ENCODE data around the gene UBE4B.

Gene UBE4B

GRCh38 chr1:10108948-10109708 lies 76.4 kb downstream of the UBE4B start:
- Mint-ChIP-seq H3K36me3 (ENCODE audit: insufficient read depth) (peaks cover 42% of the 10 kb centered on the region), H3K4me3 (no peak overlapping the region), H3K27ac (ENCODE audit: low read depth) (no peak overlapping the region), H3K27me3 (no peaks in the 10 kb centered on the region), H3K4me1 (peaks cover 11% of the 10 kb centered on the region), H3K9me3 (no peaks in the 10 kb centered on the region)
- ATAC-seq (replicated peaks; ENCODE audit: extremely low read depth, poor library complexity, severe bottlenecking) = no peak
- no peak for DNase-seq (ENCODE audit: low spot score in 2 of 2)

- DNase-seq (ENCODE audit: low spot score in 2 of 2) = no peak
- peaks cover 11% of the 10 kb centered on the region for H3K4me1 Mint-ChIP-seq
- H3K9me3 Mint-ChIP-seq = no peaks in the 10 kb centered on the region
- H3K36me3 Mint-ChIP-seq (ENCODE audit: insufficient read depth) = peaks cover 36% of the 10 kb centered on the region
- H3K4me3 Mint-ChIP-seq = no peak overlapping the region
- H3K27ac Mint-ChIP-seq (ENCODE audit: low read depth) = no peak overlapping the region
- no peaks in the 10 kb centered on the region for H3K27me3 Mint-ChIP-seq
- ATAC-seq (replicated peaks; ENCODE audit: extremely low read depth, poor library complexity, severe bottlenecking) = no peak
These were observed 80.7 kb downstream of the UBE4B start for GRCh38 chr1:10113501-10113900.

- peaks cover 11% of the 10 kb centered on the region for H3K4me1 Mint-ChIP-seq
- no peaks in the 10 kb centered on the region for H3K27me3 Mint-ChIP-seq
- no peak overlapping the region for H3K4me3 Mint-ChIP-seq
- peaks cover 41% of the 10 kb centered on the region for H3K36me3 Mint-ChIP-seq (ENCODE audit: insufficient read depth)
- H3K9me3 Mint-ChIP-seq = no peaks in the 10 kb centered on the region
- DNase-seq (ENCODE audit: low spot score in 2 of 2) (no peak), ATAC-seq (replicated peaks; ENCODE audit: extremely low read depth, poor library complexity, severe bottlenecking) (no peak)
- H3K27ac Mint-ChIP-seq (ENCODE audit: low read depth) = no peak overlapping the region
These were observed 82.0 kb downstream of the UBE4B start for GRCh38 chr1:10114746-10115145.

GRCh38 chr1:10117132-10117531 lies 84.4 kb downstream of the UBE4B start:
- H3K4me3 Mint-ChIP-seq = no peak overlapping the region
- peaks cover 45% of the 10 kb centered on the region for H3K36me3 Mint-ChIP-seq (ENCODE audit: insufficient read depth)
- ATAC-seq (replicated peaks; ENCODE audit: extremely low read depth, poor library complexity, severe bottlenecking) = no peak
- no peaks in the 10 kb centered on the region for H3K27me3 Mint-ChIP-seq
- peaks cover 11% of the 10 kb centered on the region for H3K4me1 Mint-ChIP-seq
- no peak overlapping the region for H3K27ac Mint-ChIP-seq (ENCODE audit: low read depth)
- no peaks in the 10 kb centered on the region for H3K9me3 Mint-ChIP-seq
- DNase-seq (ENCODE audit: low spot score in 2 of 2) = no peak

- Mint-ChIP-seq H3K4me1 (peaks cover 5% of the 10 kb centered on the region), H3K27ac (ENCODE audit: low read depth) (no peak overlapping the region), H3K36me3 (ENCODE audit: insufficient read depth) (peaks cover 44% of the 10 kb centered on the region), H3K4me3 (no peak overlapping the region), H3K27me3 (no peaks in the 10 kb centered on the region), H3K9me3 (no peaks in the 10 kb centered on the region)
- ATAC-seq (replicated peaks; ENCODE audit: extremely low read depth, poor library complexity, severe bottlenecking) (no peak), DNase-seq (ENCODE audit: low spot score in 2 of 2) (no peak)
These were observed 85.1 kb downstream of the UBE4B start for GRCh38 chr1:10117865-10118264.

- DNase-seq (ENCODE audit: low spot score in 2 of 2) (no peak), ATAC-seq (replicated peaks; ENCODE audit: extremely low read depth, poor library complexity, severe bottlenecking) (no peak)
- Mint-ChIP-seq H3K36me3 (ENCODE audit: insufficient read depth) (peaks cover 43% of the 10 kb centered on the region), H3K4me1 (no peaks in the 10 kb centered on the region), H3K27ac (ENCODE audit: low read depth) (no peak overlapping the region), H3K9me3 (no peaks in the 10 kb centered on the region), H3K27me3 (no peaks in the 10 kb centered on the region), H3K4me3 (no peak overlapping the region)
These were observed 88.9 kb downstream of the UBE4B start for GRCh38 chr1:10121688-10122087.

GRCh38 chr1:10122926-10123325 lies 90.2 kb downstream of the UBE4B start:
- Mint-ChIP-seq H3K27me3 (no peaks in the 10 kb centered on the region), H3K4me1 (no peaks in the 10 kb centered on the region), H3K27ac (ENCODE audit: low read depth) (no peak overlapping the region), H3K9me3 (no peaks in the 10 kb centered on the region), H3K36me3 (ENCODE audit: insufficient read depth) (peaks cover 38% of the 10 kb centered on the region), H3K4me3 (no peak overlapping the region)
- ATAC-seq (replicated peaks; ENCODE audit: extremely low read depth, poor library complexity, severe bottlenecking) (no peak), DNase-seq (ENCODE audit: low spot score in 2 of 2) (no peak)

GRCh38 chr1:10128101-10128765 lies 95.5 kb downstream of the UBE4B start:
- Mint-ChIP-seq H3K4me3 (no peak overlapping the region), H3K4me1 (no peaks in the 10 kb centered on the region), H3K9me3 (no peaks in the 10 kb centered on the region), H3K27ac (ENCODE audit: low read depth) (peak overlapping the region; percentile 5), H3K36me3 (ENCODE audit: insufficient read depth) (peaks cover 36% of the 10 kb centered on the region), H3K27me3 (no peaks in the 10 kb centered on the region)
- no peak for ATAC-seq (replicated peaks; ENCODE audit: extremely low read depth, poor library complexity, severe bottlenecking)
- no peak for DNase-seq (ENCODE audit: low spot score in 2 of 2)

GRCh38 chr1:10132316-10132715 lies 99.6 kb downstream of the UBE4B start:
- Mint-ChIP-seq H3K27me3 (no peaks in the 10 kb centered on the region), H3K9me3 (no peaks in the 10 kb centered on the region), H3K4me1 (peaks cover 4% of the 10 kb centered on the region), H3K27ac (ENCODE audit: low read depth) (no peak overlapping the region), H3K36me3 (ENCODE audit: insufficient read depth) (peaks cover 45% of the 10 kb centered on the region), H3K4me3 (no peak overlapping the region)
- DNase-seq (ENCODE audit: low spot score in 2 of 2) (no peak), ATAC-seq (replicated peaks; ENCODE audit: extremely low read depth, poor library complexity, severe bottlenecking) (no peak)

GRCh38 chr1:10132852-10133251 lies 100.1 kb downstream of the UBE4B start:
- peaks cover 6% of the 10 kb centered on the region for H3K4me1 Mint-ChIP-seq
- ATAC-seq (replicated peaks; ENCODE audit: extremely low read depth, poor library complexity, severe bottlenecking) (no peak), DNase-seq (ENCODE audit: low spot score in 2 of 2) (no peak)
- no peaks in the 10 kb centered on the region for H3K9me3 Mint-ChIP-seq
- no peaks in the 10 kb centered on the region for H3K27me3 Mint-ChIP-seq
- no peak overlapping the region for H3K27ac Mint-ChIP-seq (ENCODE audit: low read depth)
- no peak overlapping the region for H3K4me3 Mint-ChIP-seq
- H3K36me3 Mint-ChIP-seq (ENCODE audit: insufficient read depth) = peaks cover 47% of the 10 kb centered on the region

GRCh38 chr1:10140981-10141380 lies 108.2 kb downstream of the UBE4B start:
- Mint-ChIP-seq H3K4me3 (no peak overlapping the region), H3K27me3 (no peaks in the 10 kb centered on the region), H3K27ac (ENCODE audit: low read depth) (no peak overlapping the region), H3K36me3 (ENCODE audit: insufficient read depth) (peaks cover 21% of the 10 kb centered on the region), H3K4me1 (peaks cover 6% of the 10 kb centered on the region), H3K9me3 (no peaks in the 10 kb centered on the region)
- ATAC-seq (replicated peaks; ENCODE audit: extremely low read depth, poor library complexity, severe bottlenecking) (no peak), DNase-seq (ENCODE audit: low spot score in 2 of 2) (no peak)

GRCh38 chr1:10143961-10144485 lies 111.3 kb downstream of the UBE4B start:
- ATAC-seq (replicated peaks; ENCODE audit: extremely low read depth, poor library complexity, severe bottlenecking) (no peak), DNase-seq (ENCODE audit: low spot score in 2 of 2) (no peak)
- Mint-ChIP-seq H3K4me1 (no peaks in the 10 kb centered on the region), H3K27me3 (no peaks in the 10 kb centered on the region), H3K27ac (ENCODE audit: low read depth) (peak overlapping the region; percentile 35), H3K9me3 (no peaks in the 10 kb centered on the region), H3K4me3 (no peak overlapping the region), H3K36me3 (ENCODE audit: insufficient read depth) (peaks cover 12% of the 10 kb centered on the region)

- H3K27me3 Mint-ChIP-seq = no peaks in the 10 kb centered on the region
- DNase-seq (ENCODE audit: low spot score in 2 of 2) = no peak
- no peak overlapping the region for H3K4me3 Mint-ChIP-seq
- ATAC-seq (replicated peaks; ENCODE audit: extremely low read depth, poor library complexity, severe bottlenecking) = no peak
- no peak overlapping the region for H3K27ac Mint-ChIP-seq (ENCODE audit: low read depth)
- no peaks in the 10 kb centered on the region for H3K4me1 Mint-ChIP-seq
- peaks cover 10% of the 10 kb centered on the region for H3K36me3 Mint-ChIP-seq (ENCODE audit: insufficient read depth)
- no peaks in the 10 kb centered on the region for H3K9me3 Mint-ChIP-seq
These were observed 113.6 kb downstream of the UBE4B start for GRCh38 chr1:10146391-10146790.

All from central memory CD8-positive, alpha-beta T cell (primary cell).